Tibial nerve (tissue), 4 donors: ENCODE data around the gene ANKRD6.

ENCODE experiments used
- CTCF ChIP-seq, 5 experiments: fragments of 200-600 bp in 3 of 5; fragments of 450-650 bp in 2 of 5; sonication (generic) in 3 of 5; IDR thresholded peaks; one replicate each; pipeline ENCODE4 v1.5.1; 2016 to 2019; ENCODE audit warnings: antibody characterized with exemption in 5 of 5, mild to moderate bottlenecking in 3 of 5, moderate library complexity in 2 of 5
- EP300 ChIP-seq, 2 donors: sonication (generic); formaldehyde crosslinking; IDR thresholded peaks; one replicate each; pipeline ENCODE4 v1.6.1; 2017; ENCODE audit warnings: antibody characterized with exemption in 2 of 2, mild to moderate bottlenecking in 1 of 2

- TF ChIP-seq CTCF (IDR thresholded peaks at IDR 0.05) (no peak), EP300 (IDR thresholded peaks at IDR 0.05) (no peak)
These were observed 52.4 kb downstream of the ANKRD6 start for GRCh38 chr6:89485320-89485719.
